Hypothalamus (tissue), 51 donors: Measurements from ENCODE around the gene ARMC9.
"Not testable (repeated sequence)": the region's sequence is repeated elsewhere in the genome, so short reads cannot be mapped to it uniquely, and the experiment has no call there.

Experiments used
- DNase-seq, 51 donors: peaks; one replicate each; lab custom pipeline; 2025; lab: John Stamatoyannopoulos, UW

Gene ARMC9

GRCh38 chr2:231335591-231335990 lies 137.2 kb downstream of the ARMC9 start:
- no peak for DNase-seq

- no peak for DNase-seq
Observed at GRCh38 chr2:231336236-231336635, 137.8 kb downstream of the ARMC9 start.

GRCh38 chr2:231336700-231337099 lies 138.3 kb downstream of the ARMC9 start:
- no peak for DNase-seq

- no peak for DNase-seq
Observed at GRCh38 chr2:231337807-231338759, 139.7 kb downstream of the ARMC9 start.

GRCh38 chr2:231339316-231339715 lies 140.9 kb downstream of the ARMC9 start:
- DNase-seq = no peak

GRCh38 chr2:231341100-231341499 lies 142.7 kb downstream of the ARMC9 start:
- no peak for DNase-seq

- peak in 13 of 51 donors; percentile 18 to 47 (median 24) for DNase-seq
Observed at GRCh38 chr2:231342061-231342711, 143.8 kb downstream of the ARMC9 start.

- no peak for DNase-seq
Observed at GRCh38 chr2:231343006-231343710, 144.7 kb downstream of the ARMC9 start.

- no peak for DNase-seq
Observed at GRCh38 chr2:231343988-231344387, 145.6 kb downstream of the ARMC9 start.

- DNase-seq = no peak
Observed at GRCh38 chr2:231344851-231345250, 146.4 kb downstream of the ARMC9 start.

GRCh38 chr2:231347081-231347480 lies 148.7 kb downstream of the ARMC9 start:
- DNase-seq = no peak

- no peak for DNase-seq
Observed at GRCh38 chr2:231347638-231348037, 149.2 kb downstream of the ARMC9 start.

- DNase-seq = no peak
Observed at GRCh38 chr2:231348173-231348572, 149.7 kb downstream of the ARMC9 start.

GRCh38 chr2:231348704-231349373 lies 150.4 kb downstream of the ARMC9 start:
- peak in 20 of 51 donors; percentile 14 to 76 (median 36) for DNase-seq

GRCh38 chr2:231349374-231349735 lies 150.9 kb downstream of the ARMC9 start:
- DNase-seq = not testable (repeated sequence)

GRCh38 chr2:231351648-231352047 lies 153.2 kb downstream of the ARMC9 start:
- no peak for DNase-seq

- no peak for DNase-seq
Observed at GRCh38 chr2:231353469-231353868, 155.0 kb downstream of the ARMC9 start.

GRCh38 chr2:231355508-231356465 lies 157.4 kb downstream of the ARMC9 start:
- no peak for DNase-seq

- DNase-seq = no peak
Observed at GRCh38 chr2:231356466-231356844, 158.0 kb downstream of the ARMC9 start.

- no peak for DNase-seq
Observed at GRCh38 chr2:231357048-231357447, 158.6 kb downstream of the ARMC9 start.
